ENCODE measurements around the gene CNTNAP2. TPM values are rescaled to one million over a fixed set of nuclear protein-coding genes. Genes with fewer than 3 reads are reported as not detected.

CNTNAP2 gene
- total and polyA plus RNA-seq, 12 donors, result 0.07 to 0.77 (median 0.24) TPM

DNA sequence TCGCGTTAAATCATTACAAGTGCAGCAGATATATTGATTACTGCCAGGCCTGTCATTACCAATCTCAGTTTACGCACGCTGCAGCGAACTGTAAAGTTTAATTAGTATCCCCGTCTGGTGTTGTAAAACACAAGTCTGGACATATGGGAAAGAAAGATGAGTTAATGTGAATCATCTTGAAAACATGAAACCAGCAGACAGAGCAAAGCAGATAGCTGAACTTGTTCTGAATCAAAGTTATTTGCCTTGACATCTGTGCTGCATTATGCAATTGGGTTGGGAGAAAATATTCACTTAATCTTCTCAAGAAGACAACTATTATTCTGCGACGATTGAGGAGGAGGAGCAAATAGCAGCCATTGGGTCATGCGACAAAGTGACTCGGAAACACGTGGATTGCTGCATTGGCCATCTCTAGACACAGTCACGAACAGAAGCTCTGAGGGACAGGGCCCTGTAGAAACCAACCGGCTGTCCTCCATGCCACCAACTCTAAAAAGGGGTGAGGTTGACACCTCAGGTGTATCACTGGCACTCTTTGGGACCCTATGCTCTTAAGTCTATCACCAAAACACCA, 2317.7 kb downstream of the CNTNAP2 start:
- TF ChIP-seq, protein P1, sequence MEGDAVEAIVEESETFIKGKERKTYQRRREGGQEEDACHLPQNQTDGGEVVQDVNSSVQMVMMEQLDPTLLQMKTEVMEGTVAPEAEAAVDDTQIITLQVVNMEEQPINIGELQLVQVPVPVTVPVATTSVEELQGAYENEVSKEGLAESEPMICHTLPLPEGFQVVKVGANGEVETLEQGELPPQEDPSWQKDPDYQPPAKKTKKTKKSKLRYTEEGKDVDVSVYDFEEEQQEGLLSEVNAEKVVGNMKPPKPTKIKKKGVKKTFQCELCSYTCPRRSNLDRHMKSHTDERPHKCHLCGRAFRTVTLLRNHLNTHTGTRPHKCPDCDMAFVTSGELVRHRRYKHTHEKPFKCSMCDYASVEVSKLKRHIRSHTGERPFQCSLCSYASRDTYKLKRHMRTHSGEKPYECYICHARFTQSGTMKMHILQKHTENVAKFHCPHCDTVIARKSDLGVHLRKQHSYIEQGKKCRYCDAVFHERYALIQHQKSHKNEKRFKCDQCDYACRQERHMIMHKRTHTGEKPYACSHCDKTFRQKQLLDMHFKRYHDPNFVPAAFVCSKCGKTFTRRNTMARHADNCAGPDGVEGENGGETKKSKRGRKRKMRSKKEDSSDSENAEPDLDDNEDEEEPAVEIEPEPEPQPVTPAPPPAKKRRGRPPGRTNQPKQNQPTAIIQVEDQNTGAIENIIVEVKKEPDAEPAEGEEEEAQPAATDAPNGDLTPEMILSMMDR (IDR thresholded peaks at IDR 0.05), result no peak
- no peak overlapping the region for H3K4me3 ChIP-seq
- no peaks in the 10 kb centered on the region for H3K36me3 ChIP-seq
- 79 to 85% methylated on average over 13 of the region's 13 CpGs for WGBS, 2 donors
- intact Hi-C loops (cut with DNase I), result no loop called here
- H3K27me3 ChIP-seq, result peaks cover 0 to 4% (median 0%) of the 10 kb centered on the region in 7 donors
- ATAC-seq, result no peak
- no peak overlapping the region for H3K27ac ChIP-seq
- H3K9me3 ChIP-seq, result peaks cover 0 to 14% (median 0%) of the 10 kb centered on the region in 11 donors
- DNase-seq, result no peak
- no peaks in the 10 kb centered on the region for H3K4me1 ChIP-seq

DNA sequence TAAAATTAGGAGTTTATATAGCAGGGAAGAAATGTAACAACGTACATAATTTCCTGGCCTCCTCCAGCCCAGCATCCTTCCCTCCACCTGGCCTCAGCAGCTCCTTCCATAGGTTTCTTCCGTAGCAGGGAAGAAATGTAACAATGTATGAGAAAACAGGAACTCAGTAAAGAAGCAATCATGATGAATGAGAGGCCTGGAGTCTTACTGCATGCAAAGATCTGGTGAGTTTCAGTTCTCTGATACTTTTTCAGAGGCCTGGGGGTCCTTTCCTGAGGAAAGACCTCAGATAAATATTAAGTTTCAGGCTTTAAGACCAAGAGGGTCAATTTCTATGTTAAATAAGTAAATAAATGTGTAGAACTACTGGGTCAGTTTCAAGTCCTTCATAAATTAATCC, 2318.3 kb downstream of the CNTNAP2 start:
- Histone ChIP-seq H3K9me3 (peaks cover 0 to 14% (median 0%) of the 10 kb centered on the region in 11 donors), H3K36me3 (no peaks in the 10 kb centered on the region), H3K4me1 (no peaks in the 10 kb centered on the region), H3K4me3 (no peak overlapping the region), H3K27me3 (peaks cover 0 to 7% (median 0%) of the 10 kb centered on the region in 7 donors), H3K27ac (no peak overlapping the region)
- TF ChIP-seq, protein P1 (IDR thresholded peaks at IDR 0.05), result no peak
- WGBS, 2 donors, result 48 to 54% methylated on average over 2 of the region's 2 CpGs
- intact Hi-C loops (cut with DNase I), result no loop called here
- DNase-seq (no peak), ATAC-seq (no peak)

DNA sequence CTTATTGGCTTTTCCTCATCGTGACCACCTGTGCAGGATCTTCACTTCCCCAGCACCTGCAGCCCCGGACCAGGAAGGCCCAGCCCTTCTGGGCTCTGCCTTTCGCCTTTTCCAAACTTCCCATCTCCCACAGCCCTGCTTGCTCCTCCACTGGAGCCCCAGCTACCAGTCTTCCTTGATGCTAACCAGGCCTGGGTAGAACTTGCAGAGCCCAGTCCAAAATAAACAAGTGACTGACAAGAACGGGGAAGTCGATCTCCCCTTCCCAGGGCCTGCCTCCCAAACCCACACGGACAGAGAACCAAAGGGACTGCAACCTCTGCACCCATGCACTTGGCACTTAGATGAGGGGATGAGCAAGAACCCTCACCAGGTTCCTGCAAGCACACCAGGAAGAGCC, 2319.1 kb downstream of the CNTNAP2 start:
- TF ChIP-seq, protein P1 (IDR thresholded peaks at IDR 0.05), result no peak
- no peaks in the 10 kb centered on the region for H3K4me1 ChIP-seq
- H3K27ac ChIP-seq, result no peak overlapping the region
- DNase-seq (no peak), ATAC-seq (no peak)
- no peaks in the 10 kb centered on the region for H3K36me3 ChIP-seq
- no peak overlapping the region for H3K4me3 ChIP-seq
- peaks cover 0 to 10% (median 0%) of the 10 kb centered on the region in 11 donors for H3K9me3 ChIP-seq
- peaks cover 0 to 13% (median 0%) of the 10 kb centered on the region in 7 donors for H3K27me3 ChIP-seq
- intact Hi-C loops (cut with DNase I), result no loop called here
- 37 to 39% methylated on average over 6 of the region's 6 CpGs for whole genome bisulfite sequencing, 2 donors

DNA sequence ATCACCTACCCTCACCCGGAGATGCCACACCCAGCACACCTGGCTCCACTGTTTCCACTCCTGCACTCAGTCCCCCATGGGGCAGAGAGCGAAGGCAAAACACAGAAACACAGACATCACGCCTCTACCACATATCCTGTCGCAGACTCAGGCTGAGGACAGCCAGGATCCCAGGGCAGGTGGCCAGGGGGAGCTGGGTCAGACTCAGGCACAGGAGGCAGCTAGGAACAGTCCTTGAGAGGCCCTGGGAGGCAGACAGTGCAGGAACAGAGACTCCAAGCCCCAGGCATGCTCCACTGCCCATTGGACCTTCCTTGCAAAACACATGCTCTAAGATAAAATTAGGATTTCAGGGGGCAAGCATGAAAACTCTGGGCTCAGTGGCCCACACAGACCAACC, 2319.5 kb downstream of the CNTNAP2 start:
- no peak for ATAC-seq
- WGBS, 2 donors, result 64 to 77% methylated on average over 4 of the region's 4 CpGs
- Histone ChIP-seq H3K4me1 (no peaks in the 10 kb centered on the region), H3K36me3 (no peaks in the 10 kb centered on the region), H3K27me3 (peaks cover 0 to 13% (median 0%) of the 10 kb centered on the region in 7 donors), H3K4me3 (no peak overlapping the region), H3K9me3 (peaks cover 0 to 7% (median 0%) of the 10 kb centered on the region in 11 donors), H3K27ac (no peak overlapping the region)
- no peak for DNase-seq
- intact Hi-C loops (cut with DNase I), result no loop called here
- TF ChIP-seq, protein P1 (IDR thresholded peaks at IDR 0.05), result no peak

Measured in heart right ventricle (tissue), 16 donors.